GM23338 (cell line): Measurements from ENCODE around the gene HSD3B7. TPM values are rescaled to one million over a fixed set of nuclear protein-coding genes. Genes with fewer than 3 reads are reported as not detected.

Experiments used
- ATAC-seq: fragments of 200-7000 bp; cut with Tn5 transposase; 3 replicates; pipeline ENCODE4 v1.9.1; 2020
- DNase-seq: peaks from one replicate; pipeline ENCODE4 v3.0.0-alpha.2; 2015; ENCODE audit warnings: low spot score
- H2AFZ ChIP-seq: fragments of 200-600 bp; sonication (generic); 2 replicates; pipeline ENCODE4 v1.8.0; 2016; ENCODE audit warnings: antibody characterized with exemption, mild to moderate bottlenecking, moderate library complexity
- H3F3A ChIP-seq: fragments of 200-600 bp; sonication (generic); replicated peaks from 2 replicates; pipeline ENCODE4 v1.8.0; 2017; ENCODE audit warnings: antibody characterized with exemption, mixed run types, low read depth
- H3K27ac ChIP-seq: fragments of 200-600 bp; sonication (generic); 2 replicates; pipeline ENCODE4 v1.6.1; 2016; ENCODE audit warnings: low read depth
- H3K27me3 ChIP-seq: fragments of 200-600 bp; sonication (generic); 2 replicates; pipeline ENCODE4 v1.8.0; 2016; ENCODE audit warnings: mild to moderate bottlenecking, mixed run types, moderate library complexity; ENCODE audit not compliant: insufficient read depth
- H3K36me3 ChIP-seq: fragments of 200-600 bp; sonication (generic); 2 replicates; pipeline ENCODE4 v1.8.0; 2016; ENCODE audit warnings: mild to moderate bottlenecking; ENCODE audit not compliant: insufficient read depth
- H3K4me1 ChIP-seq: fragments of 200-600 bp; sonication (generic); 2 replicates; pipeline ENCODE4 v1.8.0; 2016; ENCODE audit warnings: mild to moderate bottlenecking, moderate library complexity; ENCODE audit not compliant: insufficient read depth
- H3K4me2 ChIP-seq: fragments of 200-600 bp; sonication (generic); 2 replicates; pipeline ENCODE4 v1.7.1; 2017; ENCODE audit warnings: mixed run types
- H3K4me3 ChIP-seq: fragments of 200-600 bp; sonication (generic); 2 replicates; pipeline ENCODE4 v1.6.1; 2016; ENCODE audit warnings: mixed run types
- H3K79me2 ChIP-seq: fragments of 200-600 bp; sonication (generic); replicated peaks from 2 replicates; pipeline ENCODE4 v1.8.0; 2017; ENCODE audit warnings: mild to moderate bottlenecking; ENCODE audit not compliant: insufficient read depth
- H3K9me2 ChIP-seq: fragments of 200-600 bp; sonication (generic); 2 replicates; pipeline ENCODE4 v1.8.0; 2017; ENCODE audit not compliant: insufficient read depth
- H4K20me1 ChIP-seq: fragments of 200-600 bp; sonication (generic); replicated peaks from 2 replicates; pipeline ENCODE4 v1.8.0; 2017; ENCODE audit warnings: mild to moderate bottlenecking; ENCODE audit not compliant: insufficient read depth
- H3K27ac Mint-ChIP-seq: 2 replicates; pipeline ENCODE4 v1.8.0; 2020; ENCODE audit warnings: inconsistent platforms, mild to moderate bottlenecking, moderate library complexity, mixed read lengths
- H3K27me3 Mint-ChIP-seq: 3 replicates; pipeline ENCODE4 v1.8.0; 2022; ENCODE audit warnings: low read depth, mild to moderate bottlenecking, moderate library complexity, mixed read lengths, inconsistent platforms; ENCODE audit not compliant: insufficient read depth, poor library complexity
- H3K36me3 Mint-ChIP-seq: 3 replicates; pipeline ENCODE4 v1.8.0; 2021; ENCODE audit warnings: low read depth, mild to moderate bottlenecking, inconsistent platforms, moderate library complexity, mixed read lengths
- H3K4me1 Mint-ChIP-seq: 3 replicates; pipeline ENCODE4 v1.8.0; 2020; ENCODE audit warnings: mild to moderate bottlenecking, inconsistent platforms, mixed read lengths
- H3K4me3 Mint-ChIP-seq: 3 replicates; pipeline ENCODE4 v1.8.0; 2021; ENCODE audit warnings: moderate library complexity, mild to moderate bottlenecking, inconsistent platforms, mixed read lengths
- H3K9me3 Mint-ChIP-seq: 3 replicates; pipeline ENCODE4 v1.8.0; 2020; ENCODE audit warnings: moderate library complexity, mild to moderate bottlenecking, inconsistent platforms, mixed read lengths
- CREB1 ChIP-seq: fragments of 250-450 bp; sonication (Bioruptor Pico); IDR thresholded peaks from 2 replicates; pipeline ENCODE4 v1.5.0; 2020; ENCODE audit warnings: low read depth, mild to moderate bottlenecking, moderate library complexity
- JUNB ChIP-seq: IDR thresholded peaks from one replicate; pipeline ENCODE4 v1.6.1; 2016; ENCODE audit warnings: antibody characterized with exemption; ENCODE audit not compliant: unreplicated experiment
- STAT1 ChIP-seq: IDR thresholded peaks from one replicate; pipeline ENCODE4 v1.6.1; 2016; ENCODE audit warnings: antibody characterized with exemption; ENCODE audit not compliant: unreplicated experiment
- polyA plus RNA-seq: library from polyadenylated mRNA; unstranded; fragments of >200 nt; fragmentation: Nextera tagmentation; extraction: Ambion mirVana; gene quantifications from 2 replicates; pipeline ENCODE4 v1.2.1, GENCODE V29; 2016
- total RNA-seq: library from RNA; depleted of rRNA; stranded (reverse); fragments of >200 nt; shearing (Covaris generic); gene quantifications from 2 replicates; pipeline ENCODE4 v1.2.3, GENCODE V29; 2014
- TF ChIP-seq, protein P1 (sequence below): fragments of 250-450 bp; sonication (Bioruptor Pico); IDR thresholded peaks from 2 replicates; pipeline ENCODE4 v1.5.0; 2020; ENCODE audit warnings: mild to moderate bottlenecking, moderate library complexity
- TF ChIP-seq, protein P2 (sequence below): IDR thresholded peaks from 2 replicates; pipeline ENCODE4 v1.6.1; 2016; ENCODE audit warnings: antibody characterized with exemption
- TF ChIP-seq, protein P3 (sequence below), 2 experiments: fragments of 200-600 bp in 1 of 2; sonication (generic) in 1 of 2; conservative IDR thresholded peaks; 2 replicates each; pipeline versions ENCODE4 v1.5.1 to v1.6.1; 2016 to 2017; ENCODE audit warnings: antibody characterized with exemption in 2 of 2, low read depth in 2 of 2, mild to moderate bottlenecking in 2 of 2, moderate library complexity in 1 of 2
- TF ChIP-seq, protein P4 (sequence below): IDR thresholded peaks from one replicate; pipeline ENCODE4 v1.6.1; 2018; ENCODE audit warnings: antibody characterized with exemption; ENCODE audit not compliant: unreplicated experiment

The HSD3B7 gene
- total and polyA plus RNA-seq, 2 experiments from 2014 or later = 4.3 to 12.2 TPM

DNA sequence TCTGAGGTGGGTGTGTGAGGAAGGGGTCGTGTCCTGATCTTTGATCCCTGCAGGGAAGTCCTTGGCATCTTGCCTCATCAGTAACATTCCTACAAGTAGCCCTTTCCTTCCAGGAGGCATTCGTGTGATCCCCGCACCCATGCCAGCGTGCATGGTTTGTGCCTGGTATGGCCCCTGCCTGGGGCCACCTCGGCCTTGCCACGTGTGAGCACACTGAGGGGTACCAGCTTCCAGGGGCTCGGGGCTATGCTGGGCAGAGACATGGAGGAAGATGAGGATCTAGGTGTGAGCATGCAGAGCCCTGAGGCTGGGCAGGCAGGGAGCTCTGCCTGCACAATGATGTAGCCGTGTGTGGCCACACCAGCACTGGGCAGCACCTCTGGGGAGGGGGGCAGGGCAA, 6.0 kb downstream of the HSD3B7 start (continued):
- TF ChIP-seq, protein P1, sequence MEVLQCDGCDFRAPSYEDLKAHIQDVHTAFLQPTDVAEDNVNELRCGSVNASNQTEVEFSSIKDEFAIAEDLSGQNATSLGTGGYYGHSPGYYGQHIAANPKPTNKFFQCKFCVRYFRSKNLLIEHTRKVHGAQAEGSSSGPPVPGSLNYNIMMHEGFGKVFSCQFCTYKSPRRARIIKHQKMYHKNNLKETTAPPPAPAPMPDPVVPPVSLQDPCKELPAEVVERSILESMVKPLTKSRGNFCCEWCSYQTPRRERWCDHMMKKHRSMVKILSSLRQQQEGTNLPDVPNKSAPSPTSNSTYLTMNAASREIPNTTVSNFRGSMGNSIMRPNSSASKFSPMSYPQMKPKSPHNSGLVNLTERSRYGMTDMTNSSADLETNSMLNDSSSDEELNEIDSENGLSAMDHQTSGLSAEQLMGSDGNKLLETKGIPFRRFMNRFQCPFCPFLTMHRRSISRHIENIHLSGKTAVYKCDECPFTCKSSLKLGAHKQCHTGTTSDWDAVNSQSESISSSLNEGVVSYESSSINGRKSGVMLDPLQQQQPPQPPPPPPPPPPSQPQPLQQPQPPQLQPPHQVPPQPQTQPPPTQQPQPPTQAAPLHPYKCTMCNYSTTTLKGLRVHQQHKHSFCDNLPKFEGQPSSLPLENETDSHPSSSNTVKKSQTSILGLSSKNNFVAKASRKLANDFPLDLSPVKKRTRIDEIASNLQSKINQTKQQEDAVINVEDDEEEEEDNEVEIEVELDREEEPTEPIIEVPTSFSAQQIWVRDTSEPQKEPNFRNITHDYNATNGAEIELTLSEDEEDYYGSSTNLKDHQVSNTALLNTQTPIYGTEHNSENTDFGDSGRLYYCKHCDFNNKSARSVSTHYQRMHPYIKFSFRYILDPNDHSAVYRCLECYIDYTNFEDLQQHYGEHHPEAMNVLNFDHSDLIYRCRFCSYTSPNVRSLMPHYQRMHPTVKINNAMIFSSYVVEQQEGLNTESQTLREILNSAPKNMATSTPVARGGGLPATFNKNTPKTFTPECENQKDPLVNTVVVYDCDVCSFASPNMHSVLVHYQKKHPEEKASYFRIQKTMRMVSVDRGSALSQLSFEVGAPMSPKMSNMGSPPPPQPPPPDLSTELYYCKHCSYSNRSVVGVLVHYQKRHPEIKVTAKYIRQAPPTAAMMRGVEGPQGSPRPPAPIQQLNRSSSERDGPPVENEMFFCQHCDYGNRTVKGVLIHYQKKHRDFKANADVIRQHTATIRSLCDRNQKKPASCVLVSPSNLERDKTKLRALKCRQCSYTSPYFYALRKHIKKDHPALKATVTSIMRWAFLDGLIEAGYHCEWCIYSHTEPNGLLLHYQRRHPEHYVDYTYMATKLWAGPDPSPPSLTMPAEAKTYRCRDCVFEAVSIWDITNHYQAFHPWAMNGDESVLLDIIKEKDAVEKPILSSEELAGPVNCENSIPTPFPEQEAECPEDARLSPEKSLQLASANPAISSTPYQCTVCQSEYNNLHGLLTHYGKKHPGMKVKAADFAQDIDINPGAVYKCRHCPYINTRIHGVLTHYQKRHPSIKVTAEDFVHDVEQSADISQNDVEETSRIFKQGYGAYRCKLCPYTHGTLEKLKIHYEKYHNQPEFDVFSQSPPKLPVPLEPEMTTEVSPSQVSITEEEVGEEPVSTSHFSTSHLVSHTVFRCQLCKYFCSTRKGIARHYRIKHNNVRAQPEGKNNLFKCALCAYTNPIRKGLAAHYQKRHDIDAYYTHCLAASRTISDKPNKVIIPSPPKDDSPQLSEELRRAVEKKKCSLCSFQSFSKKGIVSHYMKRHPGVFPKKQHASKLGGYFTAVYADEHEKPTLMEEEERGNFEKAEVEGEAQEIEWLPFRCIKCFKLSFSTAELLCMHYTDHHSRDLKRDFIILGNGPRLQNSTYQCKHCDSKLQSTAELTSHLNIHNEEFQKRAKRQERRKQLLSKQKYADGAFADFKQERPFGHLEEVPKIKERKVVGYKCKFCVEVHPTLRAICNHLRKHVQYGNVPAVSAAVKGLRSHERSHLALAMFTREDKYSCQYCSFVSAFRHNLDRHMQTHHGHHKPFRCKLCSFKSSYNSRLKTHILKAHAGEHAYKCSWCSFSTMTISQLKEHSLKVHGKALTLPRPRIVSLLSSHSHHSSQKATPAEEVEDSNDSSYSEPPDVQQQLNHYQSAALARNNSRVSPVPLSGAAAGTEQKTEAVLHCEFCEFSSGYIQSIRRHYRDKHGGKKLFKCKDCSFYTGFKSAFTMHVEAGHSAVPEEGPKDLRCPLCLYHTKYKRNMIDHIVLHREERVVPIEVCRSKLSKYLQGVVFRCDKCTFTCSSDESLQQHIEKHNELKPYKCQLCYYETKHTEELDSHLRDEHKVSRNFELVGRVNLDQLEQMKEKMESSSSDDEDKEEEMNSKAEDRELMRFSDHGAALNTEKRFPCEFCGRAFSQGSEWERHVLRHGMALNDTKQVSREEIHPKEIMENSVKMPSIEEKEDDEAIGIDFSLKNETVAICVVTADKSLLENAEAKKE (CRISPR knock-in tag) = no peak
- TF ChIP-seq JUNB (no peak), STAT1 (no peak), CREB1 (CRISPR knock-in tag) (no peak)
- TF ChIP-seq, protein P2, sequence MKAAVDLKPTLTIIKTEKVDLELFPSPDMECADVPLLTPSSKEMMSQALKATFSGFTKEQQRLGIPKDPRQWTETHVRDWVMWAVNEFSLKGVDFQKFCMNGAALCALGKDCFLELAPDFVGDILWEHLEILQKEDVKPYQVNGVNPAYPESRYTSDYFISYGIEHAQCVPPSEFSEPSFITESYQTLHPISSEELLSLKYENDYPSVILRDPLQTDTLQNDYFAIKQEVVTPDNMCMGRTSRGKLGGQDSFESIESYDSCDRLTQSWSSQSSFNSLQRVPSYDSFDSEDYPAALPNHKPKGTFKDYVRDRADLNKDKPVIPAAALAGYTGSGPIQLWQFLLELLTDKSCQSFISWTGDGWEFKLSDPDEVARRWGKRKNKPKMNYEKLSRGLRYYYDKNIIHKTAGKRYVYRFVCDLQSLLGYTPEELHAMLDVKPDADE = no peak
- TF ChIP-seq, protein P3, sequence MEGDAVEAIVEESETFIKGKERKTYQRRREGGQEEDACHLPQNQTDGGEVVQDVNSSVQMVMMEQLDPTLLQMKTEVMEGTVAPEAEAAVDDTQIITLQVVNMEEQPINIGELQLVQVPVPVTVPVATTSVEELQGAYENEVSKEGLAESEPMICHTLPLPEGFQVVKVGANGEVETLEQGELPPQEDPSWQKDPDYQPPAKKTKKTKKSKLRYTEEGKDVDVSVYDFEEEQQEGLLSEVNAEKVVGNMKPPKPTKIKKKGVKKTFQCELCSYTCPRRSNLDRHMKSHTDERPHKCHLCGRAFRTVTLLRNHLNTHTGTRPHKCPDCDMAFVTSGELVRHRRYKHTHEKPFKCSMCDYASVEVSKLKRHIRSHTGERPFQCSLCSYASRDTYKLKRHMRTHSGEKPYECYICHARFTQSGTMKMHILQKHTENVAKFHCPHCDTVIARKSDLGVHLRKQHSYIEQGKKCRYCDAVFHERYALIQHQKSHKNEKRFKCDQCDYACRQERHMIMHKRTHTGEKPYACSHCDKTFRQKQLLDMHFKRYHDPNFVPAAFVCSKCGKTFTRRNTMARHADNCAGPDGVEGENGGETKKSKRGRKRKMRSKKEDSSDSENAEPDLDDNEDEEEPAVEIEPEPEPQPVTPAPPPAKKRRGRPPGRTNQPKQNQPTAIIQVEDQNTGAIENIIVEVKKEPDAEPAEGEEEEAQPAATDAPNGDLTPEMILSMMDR (conservative IDR thresholded peaks at IDR 0.05; ENCODE audit: low read depth in 2 of 2) = no peak

DNA sequence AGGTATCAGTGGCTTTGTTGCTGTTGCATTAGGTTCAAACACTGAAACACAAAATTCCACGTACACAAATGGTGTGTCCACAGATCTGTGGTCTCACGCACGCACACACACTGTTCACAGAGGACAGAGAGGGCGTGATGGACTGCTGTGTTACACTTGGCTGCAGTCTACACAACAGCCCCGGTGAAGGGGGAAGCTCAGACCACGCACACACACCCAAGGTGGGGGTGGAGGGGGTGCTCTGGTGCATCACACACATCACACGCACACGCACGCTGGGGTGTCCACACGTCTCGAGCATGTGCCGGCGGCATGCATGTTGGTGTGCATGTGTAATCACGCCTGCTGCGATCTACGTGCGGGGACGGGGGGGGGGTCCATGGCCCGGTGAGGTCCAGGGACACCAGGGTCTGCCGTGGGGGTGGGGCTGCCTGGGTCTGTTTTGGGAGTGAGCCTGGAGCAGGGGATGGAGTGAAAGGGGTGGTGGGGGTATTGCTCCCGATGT, 7.3 kb downstream of the HSD3B7 start:
- ATAC-seq (no peak), DNase-seq (no peak)
- Mint-ChIP-seq H3K4me1 (peaks cover 4% of the 10 kb centered on the region; the same call in 2 of the 3 replicates), H3K27me3 (peaks cover 10% of the 10 kb centered on the region), H3K36me3 (no peaks in the 10 kb centered on the region), H3K27ac (no peak overlapping the region), H3K4me3 (no peak overlapping the region), H3K9me3 (no peaks in the 10 kb centered on the region)
- H3K4me1 ChIP-seq = peaks cover 13% of the 10 kb centered on the region
- H3K79me2 ChIP-seq = no peaks in the 10 kb centered on the region
- no peak overlapping the region for H3K4me3 ChIP-seq
- H3K36me3 ChIP-seq = no peaks in the 10 kb centered on the region
- TF ChIP-seq STAT1 = no peak
- TF ChIP-seq, protein P4, sequence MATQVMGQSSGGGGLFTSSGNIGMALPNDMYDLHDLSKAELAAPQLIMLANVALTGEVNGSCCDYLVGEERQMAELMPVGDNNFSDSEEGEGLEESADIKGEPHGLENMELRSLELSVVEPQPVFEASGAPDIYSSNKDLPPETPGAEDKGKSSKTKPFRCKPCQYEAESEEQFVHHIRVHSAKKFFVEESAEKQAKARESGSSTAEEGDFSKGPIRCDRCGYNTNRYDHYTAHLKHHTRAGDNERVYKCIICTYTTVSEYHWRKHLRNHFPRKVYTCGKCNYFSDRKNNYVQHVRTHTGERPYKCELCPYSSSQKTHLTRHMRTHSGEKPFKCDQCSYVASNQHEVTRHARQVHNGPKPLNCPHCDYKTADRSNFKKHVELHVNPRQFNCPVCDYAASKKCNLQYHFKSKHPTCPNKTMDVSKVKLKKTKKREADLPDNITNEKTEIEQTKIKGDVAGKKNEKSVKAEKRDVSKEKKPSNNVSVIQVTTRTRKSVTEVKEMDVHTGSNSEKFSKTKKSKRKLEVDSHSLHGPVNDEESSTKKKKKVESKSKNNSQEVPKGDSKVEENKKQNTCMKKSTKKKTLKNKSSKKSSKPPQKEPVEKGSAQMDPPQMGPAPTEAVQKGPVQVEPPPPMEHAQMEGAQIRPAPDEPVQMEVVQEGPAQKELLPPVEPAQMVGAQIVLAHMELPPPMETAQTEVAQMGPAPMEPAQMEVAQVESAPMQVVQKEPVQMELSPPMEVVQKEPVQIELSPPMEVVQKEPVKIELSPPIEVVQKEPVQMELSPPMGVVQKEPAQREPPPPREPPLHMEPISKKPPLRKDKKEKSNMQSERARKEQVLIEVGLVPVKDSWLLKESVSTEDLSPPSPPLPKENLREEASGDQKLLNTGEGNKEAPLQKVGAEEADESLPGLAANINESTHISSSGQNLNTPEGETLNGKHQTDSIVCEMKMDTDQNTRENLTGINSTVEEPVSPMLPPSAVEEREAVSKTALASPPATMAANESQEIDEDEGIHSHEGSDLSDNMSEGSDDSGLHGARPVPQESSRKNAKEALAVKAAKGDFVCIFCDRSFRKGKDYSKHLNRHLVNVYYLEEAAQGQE = no peak
- H3K9me2 ChIP-seq = no peaks in the 10 kb centered on the region
- H4K20me1 ChIP-seq = no peaks in the 10 kb centered on the region; the same call in 1 of the 2 replicates
- H2AFZ ChIP-seq = no peak overlapping the region
- peaks cover 12% of the 10 kb centered on the region; the same call in 1 of the 2 replicates for H3F3A ChIP-seq
- no peaks in the 10 kb centered on the region for H3K27me3 ChIP-seq
- H3K27ac ChIP-seq = no peak overlapping the region
- no peak overlapping the region for H3K4me2 ChIP-seq
